Kidney (tissue), 14 donors: ENCODE measurements around the gene PLPPR2. TPM values are rescaled to one million over a fixed set of nuclear protein-coding genes. Genes with fewer than 3 reads are reported as not detected.
"Not testable (repeated sequence)": the region's sequence is repeated elsewhere in the genome, so short reads cannot be mapped to it uniquely, and the experiment has no call there.

Experiments
- DNase-seq, 5 donors: peaks; one replicate each; pipeline ENCODE4 v3.0.0-alpha.2; 2013 to 2020
- FAIRE-seq: peaks from 2 replicates; lab custom pipeline; 2012; peaks lifted over from hg19 to GRCh38; lab: Jason Lieb, UNC
- H3K27ac ChIP-seq, 2 donors: one replicate each; pipeline ENCODE4 v1.7.0; 2013; ENCODE audit warnings: low read depth in 2 of 2, low read length in 2 of 2, inconsistent platforms in 1 of 2
- H3K27me3 ChIP-seq: one replicate; pipeline ENCODE4 v1.7.1; 2013; ENCODE audit warnings: low read length, inconsistent platforms; ENCODE audit not compliant: control insufficient read depth, insufficient read depth
- H3K36me3 ChIP-seq, 3 donors: one replicate each; pipeline versions ENCODE4 v1.7.0 to v1.7.1; 2013; ENCODE audit warnings: low read length in 3 of 3, control low read depth in 1 of 3, inconsistent platforms in 1 of 3; ENCODE audit not compliant: insufficient read depth in 3 of 3, control insufficient read depth in 2 of 3
- H3K4me1 ChIP-seq, 3 donors: one replicate each; pipeline versions ENCODE4 v1.7.0 to v1.7.1; 2013; ENCODE audit warnings: low read length in 3 of 3, inconsistent platforms in 1 of 3, low read depth in 1 of 3; ENCODE audit not compliant: control insufficient read depth in 2 of 3, insufficient read depth in 2 of 3
- H3K4me3 ChIP-seq, 3 donors: one replicate each; pipeline versions ENCODE4 v1.7.0 to v1.8.1; 2013; ENCODE audit warnings: low read length in 3 of 3, control low read depth in 1 of 3, inconsistent platforms in 1 of 3
- H3K9ac ChIP-seq, 3 donors: one replicate each; pipeline versions ENCODE4 v1.7.0 to v1.7.1; 2013; ENCODE audit warnings: low read length in 3 of 3, control low read depth in 1 of 3, inconsistent platforms in 1 of 3
- H3K9me3 ChIP-seq, 3 donors: one replicate each; pipeline versions ENCODE4 v1.7.0 to v1.7.1; 2013; ENCODE audit warnings: low read length in 3 of 3, control low read depth in 1 of 3, inconsistent platforms in 1 of 3; ENCODE audit not compliant: control insufficient read depth in 2 of 3, insufficient read depth in 1 of 3
- intact Hi-C: fragments of 100-400 bp; cut with DNase I; formaldehyde crosslinking; loops from one replicate; pipeline ENCODE4 v1.11.1; 2022
- polyA plus RNA-seq: library from polyadenylated mRNA; stranded (reverse); fragments of 350-450 nt; fragmentation: Illumina TruSeq; extraction: RNeasy Lipid Tissue Mini Kit (QIAGEN cat#74804); gene quantifications from one replicate; pipeline ENCODE4 v1.2.3, GENCODE V29; 2014; ENCODE audit warnings: low read depth, low replicate concordance; ENCODE audit not compliant: insufficient read depth
- total RNA-seq: library from RNA; stranded (reverse); fragmentation: NEBNext Ultra II Directional; extraction: Animal tissue kit (Norgen Biotek cat#: 25700); gene quantifications from one replicate; pipeline ENCODE4 v1.2.1, GENCODE V29; 2021
- TF ChIP-seq, protein P1 (sequence below): IDR thresholded peaks from 3 replicates; pipeline ENCODE4 v1.5.1; 2012; ENCODE audit warnings: mild to moderate bottlenecking, moderate library complexity, borderline replicate concordance; ENCODE audit not compliant: insufficient read depth; ENCODE audit errors: extremely low read depth
- donor health status: control.
- donor health status: control.
- donor health status: control.
- donor health status: control.
- donor health status: control.
- donor health status: DM: yes; HTN: yes; CAD: no.
- donor health status: Normal renal cell carcinoma (clear cell type).

The PLPPR2 gene
- total and polyA plus RNA-seq, 2 donors from 2014 or later: 11.7 to 22.5 TPM

DNA sequence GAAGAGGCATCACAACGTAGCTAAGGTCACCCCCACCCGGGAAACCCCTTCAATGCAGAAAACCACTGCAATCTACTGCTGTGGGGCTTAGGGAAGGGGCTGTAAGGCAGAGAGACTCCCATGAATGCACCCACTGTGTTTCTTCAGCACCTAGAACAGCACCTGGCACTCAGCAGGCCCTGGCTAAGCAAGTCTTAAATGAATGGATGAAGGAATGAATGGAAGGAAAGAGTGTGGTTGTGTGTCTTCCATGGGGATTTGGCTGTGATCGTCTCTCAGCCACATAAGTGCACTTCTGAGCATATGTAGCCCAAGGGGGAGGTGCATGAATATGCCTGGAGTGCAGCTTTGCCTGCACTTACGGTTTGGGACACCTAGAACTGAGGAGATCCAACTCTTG is 6.1 kb upstream of the PLPPR2 start:
- TF ChIP-seq, protein P1, sequence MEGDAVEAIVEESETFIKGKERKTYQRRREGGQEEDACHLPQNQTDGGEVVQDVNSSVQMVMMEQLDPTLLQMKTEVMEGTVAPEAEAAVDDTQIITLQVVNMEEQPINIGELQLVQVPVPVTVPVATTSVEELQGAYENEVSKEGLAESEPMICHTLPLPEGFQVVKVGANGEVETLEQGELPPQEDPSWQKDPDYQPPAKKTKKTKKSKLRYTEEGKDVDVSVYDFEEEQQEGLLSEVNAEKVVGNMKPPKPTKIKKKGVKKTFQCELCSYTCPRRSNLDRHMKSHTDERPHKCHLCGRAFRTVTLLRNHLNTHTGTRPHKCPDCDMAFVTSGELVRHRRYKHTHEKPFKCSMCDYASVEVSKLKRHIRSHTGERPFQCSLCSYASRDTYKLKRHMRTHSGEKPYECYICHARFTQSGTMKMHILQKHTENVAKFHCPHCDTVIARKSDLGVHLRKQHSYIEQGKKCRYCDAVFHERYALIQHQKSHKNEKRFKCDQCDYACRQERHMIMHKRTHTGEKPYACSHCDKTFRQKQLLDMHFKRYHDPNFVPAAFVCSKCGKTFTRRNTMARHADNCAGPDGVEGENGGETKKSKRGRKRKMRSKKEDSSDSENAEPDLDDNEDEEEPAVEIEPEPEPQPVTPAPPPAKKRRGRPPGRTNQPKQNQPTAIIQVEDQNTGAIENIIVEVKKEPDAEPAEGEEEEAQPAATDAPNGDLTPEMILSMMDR: no peak
- Histone ChIP-seq H3K27ac (no peak overlapping the region), H3K27me3 (no peaks in the 10 kb centered on the region), H3K9me3 (peaks cover 0 to 6% (median 0%) of the 10 kb centered on the region in 3 donors), H3K9ac (no peak overlapping the region), H3K36me3 (no peaks in the 10 kb centered on the region), H3K4me1 (peaks cover 0 to 11% (median 0%) of the 10 kb centered on the region in 3 donors), H3K4me3 (no peak overlapping the region)
- FAIRE-seq (no peak), DNase-seq (no peak)
- intact Hi-C loops: no loop called here

DNA sequence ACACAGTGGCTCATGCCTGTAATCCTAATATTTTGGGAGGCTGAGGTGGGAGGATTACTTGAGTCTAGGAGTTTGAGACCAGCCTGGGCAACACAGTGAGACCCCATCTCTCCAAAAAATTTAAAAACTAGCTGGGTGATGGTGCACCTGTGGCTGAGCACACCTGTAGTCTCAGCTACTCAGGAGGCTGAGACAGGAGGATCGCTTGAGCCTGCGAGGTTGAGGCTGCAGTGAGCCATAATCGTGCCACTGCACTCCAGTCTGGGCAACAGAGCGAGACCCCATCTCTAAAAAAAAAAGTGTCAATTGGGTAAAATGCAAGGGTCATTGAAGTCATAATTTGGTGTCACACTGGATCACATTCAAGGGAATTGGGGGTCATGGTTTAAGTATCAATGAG is 1.1 kb upstream of the PLPPR2 start:
- FAIRE-seq, H3K9me3 ChIP-seq, DNase-seq, H3K27me3 ChIP-seq, H3K4me3 ChIP-seq, H3K9ac ChIP-seq, intact Hi-C loops, H3K36me3 ChIP-seq, H3K27ac ChIP-seq, H3K4me1 ChIP-seq: not testable (repeated sequence)

DNA sequence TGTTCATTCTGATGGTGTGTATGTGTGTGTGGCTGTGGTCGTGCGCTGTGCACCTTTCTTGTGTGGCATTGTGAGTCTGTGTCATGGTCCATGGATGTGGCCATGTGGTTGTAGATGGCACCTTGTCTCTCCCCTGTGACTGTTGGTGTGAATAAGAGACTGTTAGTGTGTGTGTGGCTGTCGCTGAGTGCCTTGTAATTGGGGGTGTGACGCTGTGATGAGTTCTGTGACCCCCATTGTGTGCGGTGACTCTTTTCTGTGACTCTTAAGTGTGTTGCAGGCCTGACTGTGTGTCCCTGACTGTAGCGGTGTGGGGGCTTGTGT is 804 bp downstream of the PLPPR2 start:
- Histone ChIP-seq H3K4me3 (peak overlapping the region; percentile 55 to 92 (median 65)), H3K9me3 (no peaks in the 10 kb centered on the region), H3K36me3 (no peaks in the 10 kb centered on the region), H3K9ac (peak overlapping the region; percentile 62 to 78 (median 71)), H3K4me1 (peaks cover 3 to 8% (median 4%) of the 10 kb centered on the region in 3 donors), H3K27ac (no peak overlapping the region), H3K27me3 (peaks cover 2% of the 10 kb centered on the region)
- intact Hi-C loops: no loop called here
- TF ChIP-seq, protein P1: no peak
- FAIRE-seq (no peak), DNase-seq (no peak)

DNA sequence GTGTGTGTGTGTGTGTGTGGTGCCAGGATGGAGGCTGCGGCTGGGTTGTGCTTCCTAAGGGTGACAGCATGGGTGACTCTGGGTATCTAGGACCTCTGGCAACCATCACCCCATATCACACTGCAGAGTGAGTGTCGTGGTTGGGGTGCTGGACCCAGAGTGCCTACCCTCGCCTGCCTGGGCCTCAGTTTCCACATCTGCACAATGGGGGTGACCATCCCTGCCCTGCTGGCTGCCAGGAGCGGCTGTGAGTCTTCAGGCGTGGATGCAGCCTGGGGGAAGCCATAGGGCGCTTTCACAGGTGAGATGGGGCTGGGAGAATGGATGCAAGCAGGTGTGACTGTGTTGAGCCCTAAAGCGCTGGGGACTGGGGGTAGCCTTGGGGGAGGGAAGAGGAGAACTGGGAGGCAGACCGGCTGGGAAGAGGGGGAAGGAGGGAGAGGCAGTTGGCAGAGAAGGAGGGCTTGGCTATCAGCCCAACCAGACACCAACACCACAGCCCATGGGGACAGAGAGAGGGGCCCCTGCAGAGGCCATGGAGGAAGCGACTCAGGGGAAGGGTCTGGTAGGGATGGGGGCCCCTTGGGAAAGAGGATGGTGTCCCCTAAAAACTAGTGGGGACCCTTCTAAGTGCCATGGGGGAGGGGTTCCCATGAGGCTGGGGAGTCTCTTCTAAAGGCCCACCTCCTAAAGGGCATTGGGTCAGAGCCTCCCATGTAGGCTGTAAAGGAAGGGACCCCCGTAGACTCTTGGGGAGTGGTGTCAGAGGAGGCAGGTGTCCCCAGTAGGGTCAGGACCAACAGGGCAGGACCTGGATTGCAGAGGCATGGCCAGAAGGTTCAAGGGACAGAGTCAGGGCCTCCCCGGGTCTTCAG is 1.7 kb downstream of the PLPPR2 start:
- Histone ChIP-seq H3K9me3 (no peaks in the 10 kb centered on the region), H3K9ac (no peak overlapping the region), H3K27ac (no peak overlapping the region), H3K36me3 (no peaks in the 10 kb centered on the region), H3K4me1 (peaks cover 3 to 8% (median 4%) of the 10 kb centered on the region in 3 donors), H3K27me3 (peaks cover 2% of the 10 kb centered on the region), H3K4me3 (no peak overlapping the region)
- DNase-seq (no peak), FAIRE-seq (no peak)
- TF ChIP-seq, protein P1: no peak
- intact Hi-C loops: no loop called here
